Osteocyte (in vitro differentiated cells): ENCODE data around the gene LBP. TPM values are rescaled to one million over a fixed set of nuclear protein-coding genes. Genes with fewer than 3 reads are reported as not detected.
"Not testable (repeated sequence)": the region's sequence is repeated elsewhere in the genome, so short reads cannot be mapped to it uniquely, and the experiment has no call there.

Source experiments
- DNase-seq: peaks from one replicate; pipeline ENCODE4 v3.0.0; 2021; ENCODE audit warnings: mixed read lengths; ENCODE audit not compliant: unreplicated experiment; ENCODE audit errors: extremely low spot score
- H3K27ac Mint-ChIP-seq: one replicate; pipeline ENCODE4 v1.8.0; 2021; ENCODE audit warnings: mild to moderate bottlenecking, mixed read lengths; ENCODE audit not compliant: unreplicated experiment
- H3K27me3 Mint-ChIP-seq: one replicate; pipeline ENCODE4 v1.8.0; 2021; ENCODE audit warnings: mixed read lengths; ENCODE audit not compliant: unreplicated experiment
- H3K36me3 Mint-ChIP-seq: one replicate; pipeline ENCODE4 v1.8.0; 2021; ENCODE audit warnings: mixed read lengths; ENCODE audit not compliant: unreplicated experiment
- H3K4me1 Mint-ChIP-seq: one replicate; pipeline ENCODE4 v1.8.0; 2021; ENCODE audit warnings: mixed read lengths; ENCODE audit not compliant: unreplicated experiment
- H3K4me3 Mint-ChIP-seq: one replicate; pipeline ENCODE4 v1.8.0; 2021; ENCODE audit warnings: mild to moderate bottlenecking, moderate library complexity, mixed read lengths; ENCODE audit not compliant: unreplicated experiment
- H3K9me3 Mint-ChIP-seq: one replicate; pipeline ENCODE4 v1.8.0; 2021; ENCODE audit warnings: mixed read lengths; ENCODE audit not compliant: unreplicated experiment
- total RNA-seq: library from RNA; stranded (reverse); gene quantifications from 2 replicates; pipeline ENCODE4 v1.2.1, GENCODE V29; 2021
- TF ChIP-seq, protein P1 (sequence below): fragments of 200-600 bp; sonication (generic); IDR thresholded peaks from 2 replicates; pipeline ENCODE4 v1.5.0; 2021; ENCODE audit warnings: antibody characterized with exemption, mild to moderate bottlenecking, moderate library complexity

The LBP gene
- total RNA-seq, 1 donor from 2014 or later = not detected

DNA sequence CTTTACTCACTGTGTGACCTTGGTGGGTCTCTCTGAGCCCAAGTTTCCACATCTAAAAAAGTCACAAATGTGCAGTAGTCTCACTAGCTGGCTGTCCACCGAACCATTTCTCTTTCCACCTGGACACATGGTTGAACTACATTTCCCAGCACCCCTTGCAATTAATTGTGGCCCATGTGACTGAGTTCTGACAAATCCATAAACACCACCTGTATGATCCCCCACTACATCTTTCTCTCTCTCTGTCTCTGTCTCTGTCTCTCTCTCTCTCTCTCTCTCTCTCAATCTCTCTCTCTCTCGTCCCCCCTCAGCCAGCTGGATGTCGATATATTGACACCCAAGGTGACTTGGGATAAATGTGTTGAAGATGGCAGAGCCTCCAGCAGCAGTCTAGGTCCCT lies 46.1 kb downstream of the LBP start:
- Mint-ChIP-seq H3K4me1 (peaks cover 8% of the 10 kb centered on the region), H3K27me3 (peaks cover 27% of the 10 kb centered on the region), H3K36me3 (no peaks in the 10 kb centered on the region), H3K27ac (no peak overlapping the region), H3K4me3 (no peak overlapping the region), H3K9me3 (no peaks in the 10 kb centered on the region)
- DNase-seq = no peak
- TF ChIP-seq, protein P1, sequence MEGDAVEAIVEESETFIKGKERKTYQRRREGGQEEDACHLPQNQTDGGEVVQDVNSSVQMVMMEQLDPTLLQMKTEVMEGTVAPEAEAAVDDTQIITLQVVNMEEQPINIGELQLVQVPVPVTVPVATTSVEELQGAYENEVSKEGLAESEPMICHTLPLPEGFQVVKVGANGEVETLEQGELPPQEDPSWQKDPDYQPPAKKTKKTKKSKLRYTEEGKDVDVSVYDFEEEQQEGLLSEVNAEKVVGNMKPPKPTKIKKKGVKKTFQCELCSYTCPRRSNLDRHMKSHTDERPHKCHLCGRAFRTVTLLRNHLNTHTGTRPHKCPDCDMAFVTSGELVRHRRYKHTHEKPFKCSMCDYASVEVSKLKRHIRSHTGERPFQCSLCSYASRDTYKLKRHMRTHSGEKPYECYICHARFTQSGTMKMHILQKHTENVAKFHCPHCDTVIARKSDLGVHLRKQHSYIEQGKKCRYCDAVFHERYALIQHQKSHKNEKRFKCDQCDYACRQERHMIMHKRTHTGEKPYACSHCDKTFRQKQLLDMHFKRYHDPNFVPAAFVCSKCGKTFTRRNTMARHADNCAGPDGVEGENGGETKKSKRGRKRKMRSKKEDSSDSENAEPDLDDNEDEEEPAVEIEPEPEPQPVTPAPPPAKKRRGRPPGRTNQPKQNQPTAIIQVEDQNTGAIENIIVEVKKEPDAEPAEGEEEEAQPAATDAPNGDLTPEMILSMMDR = no peak

DNA sequence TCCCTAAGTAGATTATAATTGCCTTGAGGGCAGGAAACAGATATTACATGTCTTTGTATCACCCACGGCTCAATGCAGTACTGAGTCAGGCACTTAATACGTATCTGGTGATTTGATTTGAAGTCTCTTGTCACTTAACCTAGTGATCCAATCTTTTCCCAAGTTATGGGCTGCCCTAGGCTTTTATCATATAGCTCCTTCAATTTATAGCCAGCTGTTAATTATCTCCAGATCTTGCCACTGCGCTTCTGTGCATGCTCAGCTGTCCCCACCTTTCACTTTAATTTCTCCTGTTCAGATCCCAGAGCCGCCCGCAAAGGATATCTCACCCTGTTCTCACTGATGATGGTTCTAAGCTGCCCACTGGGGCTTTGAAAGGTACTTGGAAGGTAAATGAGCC lies 47.0 kb downstream of the LBP start:
- no peaks in the 10 kb centered on the region for H3K9me3 Mint-ChIP-seq
- H3K4me1 Mint-ChIP-seq = peaks cover 8% of the 10 kb centered on the region
- H3K27me3 Mint-ChIP-seq = peaks cover 32% of the 10 kb centered on the region
- no peak overlapping the region for H3K4me3 Mint-ChIP-seq
- H3K27ac Mint-ChIP-seq = no peak overlapping the region
- TF ChIP-seq, protein P1 = no peak
- DNase-seq = no peak
- H3K36me3 Mint-ChIP-seq = no peaks in the 10 kb centered on the region

DNA sequence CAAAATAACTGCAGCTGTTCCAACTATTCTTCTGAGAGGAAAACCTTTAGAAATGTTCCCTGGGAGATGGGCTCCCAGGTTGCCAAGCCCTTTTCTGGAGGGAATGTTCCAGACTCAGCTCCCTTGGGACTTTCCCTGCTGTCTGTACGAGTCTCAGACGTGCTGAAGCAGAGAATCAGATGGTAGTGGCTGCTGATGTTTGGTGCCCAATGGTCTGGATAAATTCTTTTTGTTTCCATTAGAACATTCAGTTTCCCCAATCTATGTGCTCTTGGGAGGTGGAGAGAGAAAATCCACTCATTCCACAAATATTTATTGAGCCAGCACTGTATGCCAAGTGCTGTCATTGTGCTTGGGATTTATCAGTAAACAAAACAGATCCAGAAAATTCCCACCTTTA lies 48.9 kb downstream of the LBP start:
- no peak overlapping the region for H3K4me3 Mint-ChIP-seq

DNA sequence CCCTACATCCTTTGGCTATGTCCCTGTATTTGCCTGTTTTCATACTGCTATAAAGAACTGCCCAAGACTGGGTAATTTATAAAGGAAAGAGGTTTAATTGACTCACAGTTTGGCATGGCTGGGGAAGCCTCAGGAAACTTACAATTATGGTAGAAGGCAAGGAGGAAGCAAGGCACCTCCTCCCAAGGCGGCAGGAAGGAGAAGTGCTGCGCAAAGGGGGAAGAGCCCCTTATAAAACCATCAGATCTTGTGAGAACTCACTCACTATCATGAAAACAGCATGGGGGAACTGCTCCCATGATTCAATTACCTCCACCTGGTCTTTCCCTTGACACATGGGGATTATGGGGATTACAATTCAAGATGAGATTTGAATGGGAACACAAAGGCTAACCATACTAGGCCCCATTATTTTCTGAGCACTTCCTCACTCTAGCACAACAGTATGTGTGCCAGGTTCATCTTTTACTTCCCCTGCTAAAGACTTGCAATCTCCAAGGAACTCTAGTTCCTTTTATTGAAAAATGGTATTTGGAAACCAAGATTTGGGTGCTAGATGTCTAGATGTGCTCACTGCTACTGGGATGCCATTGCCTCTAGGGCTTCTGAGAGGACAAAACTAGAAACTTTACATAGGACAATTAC lies 49.6 kb downstream of the LBP start:
- not testable (repeated sequence) for H3K4me3 Mint-ChIP-seq, H3K4me1 Mint-ChIP-seq, H3K27ac Mint-ChIP-seq, H3K9me3 Mint-ChIP-seq, H3K36me3 Mint-ChIP-seq, DNase-seq
- peaks cover 13% of the 10 kb centered on the region for H3K27me3 Mint-ChIP-seq

More for the DNA sequence above, 48.9 kb downstream of the LBP start:
- DNase-seq = no peak
- Mint-ChIP-seq H3K36me3 (no peaks in the 10 kb centered on the region), H3K9me3 (no peaks in the 10 kb centered on the region), H3K27ac (no peak overlapping the region), H3K27me3 (peaks cover 14% of the 10 kb centered on the region), H3K4me1 (peaks cover 8% of the 10 kb centered on the region)
- TF ChIP-seq, protein P1 = no peak

DNA sequence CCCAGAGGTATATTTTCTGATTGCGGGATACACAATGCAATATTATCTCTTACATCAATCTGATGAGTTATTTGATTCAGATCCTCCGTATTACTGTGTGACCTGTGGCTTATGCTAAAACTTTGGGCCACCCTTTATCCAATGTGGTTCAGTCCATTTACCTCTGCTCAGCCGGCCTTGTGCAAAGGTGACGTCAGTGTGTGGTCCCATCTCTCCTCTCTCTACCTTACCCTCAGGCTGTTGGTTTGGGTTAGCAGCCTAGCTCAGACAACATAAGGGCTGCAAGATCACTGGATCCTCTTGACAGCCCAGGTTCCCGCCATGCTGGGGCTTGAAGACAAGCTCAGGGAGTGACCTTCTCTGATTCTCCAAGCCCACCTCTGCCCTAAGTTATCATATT lies 55.8 kb downstream of the LBP start:
- Mint-ChIP-seq H3K4me1 (no peaks in the 10 kb centered on the region), H3K9me3 (no peaks in the 10 kb centered on the region), H3K27ac (no peak overlapping the region), H3K27me3 (peaks cover 6% of the 10 kb centered on the region), H3K4me3 (no peak overlapping the region), H3K36me3 (no peaks in the 10 kb centered on the region)
- no peak for DNase-seq
- TF ChIP-seq, protein P1 = no peak
